Caco-2 (cell line): ENCODE data around the gene SUPT3H. TPM values are rescaled to one million over a fixed set of nuclear protein-coding genes. Genes with fewer than 3 reads are reported as not detected.

ENCODE experiments used
- BruUV-seq: library from RNA; stranded (reverse); fragments of 400-500 nt; replicated peaks from 2 replicates; lab custom pipeline; 2021; lab: Mats Ljungman, UMichigan
- CTCF ChIA-PET: fragments of 300-600 bp; sonication (Branson Sonifier 250); formaldehyde crosslinking; loops from one replicate; lab custom pipeline; 2022; ENCODE audit warnings: antibody characterized with exemption; lab: Charles Lee
- POLR2A ChIA-PET: fragments of 300-600 bp; sonication (Branson Sonifier 250); formaldehyde crosslinking; loops from one replicate; lab custom pipeline; 2022; ENCODE audit warnings: antibody characterized with exemption; lab: Charles Lee
- DNase-seq, 2 experiments: peaks; one replicate each; pipeline versions ENCODE4 v3.0.0 to v3.0.0-alpha.2; 2020 to 2022
- H3K27me3 ChIP-seq: replicated peaks from 2 replicates; pipeline ENCODE4 v1.6.0; 2011; ENCODE audit warnings: low read length; ENCODE audit not compliant: control insufficient read depth, insufficient read depth
- H3K36me3 ChIP-seq: 2 replicates; pipeline ENCODE4 v1.5.1; 2011; ENCODE audit warnings: low read length; ENCODE audit not compliant: control insufficient read depth, insufficient read depth
- H3K4me1 ChIP-seq: fragments of 250-450 bp; sonication (Bioruptor Pico); 2 replicates; pipeline ENCODE4 v1.5.1; 2020; ENCODE audit warnings: mild to moderate bottlenecking
- H3K4me3 ChIP-seq: 2 replicates; pipeline ENCODE4 v1.5.1; 2011; ENCODE audit warnings: low read depth, mild to moderate bottlenecking, control low read depth, low read length
- H3K9me3 ChIP-seq: fragments of 250-450 bp; sonication (Bioruptor Pico); 2 replicates; pipeline ENCODE4 v1.5.1; 2020; ENCODE audit warnings: mild to moderate bottlenecking, moderate library complexity
- H3K27ac Mint-ChIP-seq: one replicate; pipeline ENCODE4 v1.8.0; 2022; ENCODE audit warnings: mixed read lengths; ENCODE audit not compliant: unreplicated experiment
- H3K27me3 Mint-ChIP-seq: one replicate; pipeline ENCODE4 v1.8.0; 2022; ENCODE audit warnings: mixed read lengths; ENCODE audit not compliant: insufficient read depth, unreplicated experiment
- H3K36me3 Mint-ChIP-seq: one replicate; pipeline ENCODE4 v1.8.0; 2022; ENCODE audit warnings: mild to moderate bottlenecking, mixed read lengths; ENCODE audit not compliant: insufficient read depth, unreplicated experiment
- H3K4me1 Mint-ChIP-seq: one replicate; pipeline ENCODE4 v1.8.0; 2022; ENCODE audit warnings: low read depth, mixed read lengths; ENCODE audit not compliant: unreplicated experiment
- H3K4me3 Mint-ChIP-seq: one replicate; pipeline ENCODE4 v1.8.0; 2022; ENCODE audit warnings: mild to moderate bottlenecking, moderate library complexity, mixed read lengths; ENCODE audit not compliant: unreplicated experiment
- H3K9me3 Mint-ChIP-seq: one replicate; pipeline ENCODE4 v1.8.0; 2022; ENCODE audit warnings: mixed read lengths; ENCODE audit not compliant: unreplicated experiment
- intact Hi-C: fragments of 100-400 bp; cut with micrococcal nuclease; formaldehyde crosslinking; loops from one replicate; pipeline ENCODE4 v1.10.0; 2022; ENCODE audit not compliant: unreplicated experiment
- total RNA-seq: library from RNA; stranded (reverse); gene quantifications from 2 replicates; pipeline ENCODE4 v1.2.3, GENCODE V29; 2022
- TF ChIP-seq, protein P1 (sequence below), 2 experiments: fragments of 200-600 bp in 1 of 2; IDR thresholded peaks; 1 replicate in 1 of 2; 2 replicates in 1 of 2; pipeline versions ENCODE4 v1.5.1 to v1.8.0; 2011 to 2022; ENCODE audit warnings: antibody characterized with exemption in 1 of 2, control low read depth in 1 of 2, inconsistent platforms in 1 of 2, low read depth in 1 of 2, low read length in 1 of 2, mild to moderate bottlenecking in 1 of 2, moderate library complexity in 1 of 2; ENCODE audit not compliant: insufficient read depth in 1 of 2, severe bottlenecking in 1 of 2, unreplicated experiment in 1 of 2

SUPT3H gene
- total RNA-seq, 1 experiment from 2014 or later: 13.2 TPM

GRCh38 chr6:44833248-44833647 is 544.5 kb downstream of the SUPT3H start:
- TF ChIP-seq, protein P1, sequence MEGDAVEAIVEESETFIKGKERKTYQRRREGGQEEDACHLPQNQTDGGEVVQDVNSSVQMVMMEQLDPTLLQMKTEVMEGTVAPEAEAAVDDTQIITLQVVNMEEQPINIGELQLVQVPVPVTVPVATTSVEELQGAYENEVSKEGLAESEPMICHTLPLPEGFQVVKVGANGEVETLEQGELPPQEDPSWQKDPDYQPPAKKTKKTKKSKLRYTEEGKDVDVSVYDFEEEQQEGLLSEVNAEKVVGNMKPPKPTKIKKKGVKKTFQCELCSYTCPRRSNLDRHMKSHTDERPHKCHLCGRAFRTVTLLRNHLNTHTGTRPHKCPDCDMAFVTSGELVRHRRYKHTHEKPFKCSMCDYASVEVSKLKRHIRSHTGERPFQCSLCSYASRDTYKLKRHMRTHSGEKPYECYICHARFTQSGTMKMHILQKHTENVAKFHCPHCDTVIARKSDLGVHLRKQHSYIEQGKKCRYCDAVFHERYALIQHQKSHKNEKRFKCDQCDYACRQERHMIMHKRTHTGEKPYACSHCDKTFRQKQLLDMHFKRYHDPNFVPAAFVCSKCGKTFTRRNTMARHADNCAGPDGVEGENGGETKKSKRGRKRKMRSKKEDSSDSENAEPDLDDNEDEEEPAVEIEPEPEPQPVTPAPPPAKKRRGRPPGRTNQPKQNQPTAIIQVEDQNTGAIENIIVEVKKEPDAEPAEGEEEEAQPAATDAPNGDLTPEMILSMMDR (IDR thresholded peaks at IDR 0.05; ENCODE audit: insufficient read depth in 1 of 2, low read depth in 1 of 2, low read length in 1 of 2, severe bottlenecking in 1 of 2, unreplicated experiment in 1 of 2): no peak
- no peaks in the 10 kb centered on the region for H3K9me3 ChIP-seq
- Mint-ChIP-seq H3K27me3 (no peaks in the 10 kb centered on the region), H3K4me3 (no peak overlapping the region), H3K27ac (no peak overlapping the region), H3K4me1 (no peaks in the 10 kb centered on the region), H3K9me3 (no peaks in the 10 kb centered on the region), H3K36me3 (no peaks in the 10 kb centered on the region)
- H3K36me3 ChIP-seq: no peaks in the 10 kb centered on the region
- H3K4me1 ChIP-seq: no peaks in the 10 kb centered on the region
- ChIA-PET CTCF (no interaction called here), POLR2A (no interaction called here)
- no peak overlapping the region for H3K4me3 ChIP-seq
- DNase-seq: no peak
- no peaks in the 10 kb centered on the region for H3K27me3 ChIP-seq
- no TSS peak for BruUV-seq
- intact Hi-C loops: no loop called here

- ChIA-PET CTCF (no interaction called here), POLR2A (no interaction called here)
- Histone ChIP-seq H3K4me1 (no peaks in the 10 kb centered on the region), H3K4me3 (no peak overlapping the region), H3K27me3 (no peaks in the 10 kb centered on the region), H3K9me3 (no peaks in the 10 kb centered on the region), H3K36me3 (no peaks in the 10 kb centered on the region)
- intact Hi-C loops: no loop called here
- no peaks in the 10 kb centered on the region for H3K4me1 Mint-ChIP-seq
- TF ChIP-seq, protein P1 (IDR thresholded peaks at IDR 0.05; ENCODE audit: insufficient read depth in 1 of 2, low read depth in 1 of 2, low read length in 1 of 2, severe bottlenecking in 1 of 2, unreplicated experiment in 1 of 2): no peak
- no peaks in the 10 kb centered on the region for H3K27me3 Mint-ChIP-seq
- H3K36me3 Mint-ChIP-seq: no peaks in the 10 kb centered on the region
- H3K27ac Mint-ChIP-seq: no peak overlapping the region
- no peak for DNase-seq
- no peaks in the 10 kb centered on the region for H3K9me3 Mint-ChIP-seq
- no peak overlapping the region for H3K4me3 Mint-ChIP-seq
- BruUV-seq: no TSS peak
Measured at GRCh38 chr6:44831002-44831610, 546.6 kb downstream of the SUPT3H start.

- no peaks in the 10 kb centered on the region for H3K36me3 ChIP-seq
- Mint-ChIP-seq H3K27ac (no peak overlapping the region), H3K4me1 (no peaks in the 10 kb centered on the region), H3K27me3 (no peaks in the 10 kb centered on the region), H3K9me3 (no peaks in the 10 kb centered on the region), H3K36me3 (no peaks in the 10 kb centered on the region), H3K4me3 (no peak overlapping the region)
- DNase-seq: no peak
- TF ChIP-seq, protein P1 (IDR thresholded peaks at IDR 0.05; ENCODE audit: insufficient read depth in 1 of 2, low read depth in 1 of 2, low read length in 1 of 2, severe bottlenecking in 1 of 2, unreplicated experiment in 1 of 2): no peak
- no peak overlapping the region for H3K4me3 ChIP-seq
- no peaks in the 10 kb centered on the region for H3K4me1 ChIP-seq
- no peaks in the 10 kb centered on the region for H3K27me3 ChIP-seq
- no TSS peak for BruUV-seq
- CTCF ChIA-PET: no interaction called here
- intact Hi-C loops: no loop called here
- POLR2A ChIA-PET: no interaction called here
- no peaks in the 10 kb centered on the region for H3K9me3 ChIP-seq
Measured at GRCh38 chr6:44829836-44830235, 547.9 kb downstream of the SUPT3H start.
